GM21786 (cell line): ENCODE data around the gene OR10K2.
"Not testable (repeated sequence)": the region's sequence is repeated elsewhere in the genome, so short reads cannot be mapped to it uniquely, and the experiment has no call there.

Source experiments
- ATAC-seq: cut with Tn5 transposase; IDR thresholded peaks from one replicate; pipeline ENCODE4 v1.9.1; 2021; ENCODE audit not compliant: unreplicated experiment

The OR10K2 gene, protein sequence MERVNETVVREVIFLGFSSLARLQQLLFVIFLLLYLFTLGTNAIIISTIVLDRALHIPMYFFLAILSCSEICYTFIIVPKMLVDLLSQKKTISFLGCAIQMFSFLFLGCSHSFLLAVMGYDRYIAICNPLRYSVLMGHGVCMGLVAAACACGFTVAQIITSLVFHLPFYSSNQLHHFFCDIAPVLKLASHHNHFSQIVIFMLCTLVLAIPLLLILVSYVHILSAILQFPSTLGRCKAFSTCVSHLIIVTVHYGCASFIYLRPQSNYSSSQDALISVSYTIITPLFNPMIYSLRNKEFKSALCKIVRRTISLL

GRCh38 chr1:158426137-158426536 lies at the start of gene OR10K2:
OR10K2 (minus strand) TSS chr1:158426237; CDS start chr1:158420866, 5,371 bp downstream.
- no peak for ATAC-seq

- ATAC-seq = no peak
Measured at GRCh38 chr1:158471920-158472319, 45.9 kb upstream of the OR10K2 start, which contains the start of gene OR10R2. OR10R2 (plus strand) TSS chr1:158472220; CDS start chr1:158472326, 106 bp downstream.

GRCh38 chr1:158461534-158461933 lies 35.5 kb upstream of the OR10K2 start, which contains the start of gene OR10K1:
OR10K1 (plus strand) TSS chr1:158461834; CDS start chr1:158465562, 3,728 bp downstream.
- ATAC-seq = no peak

DNA sequence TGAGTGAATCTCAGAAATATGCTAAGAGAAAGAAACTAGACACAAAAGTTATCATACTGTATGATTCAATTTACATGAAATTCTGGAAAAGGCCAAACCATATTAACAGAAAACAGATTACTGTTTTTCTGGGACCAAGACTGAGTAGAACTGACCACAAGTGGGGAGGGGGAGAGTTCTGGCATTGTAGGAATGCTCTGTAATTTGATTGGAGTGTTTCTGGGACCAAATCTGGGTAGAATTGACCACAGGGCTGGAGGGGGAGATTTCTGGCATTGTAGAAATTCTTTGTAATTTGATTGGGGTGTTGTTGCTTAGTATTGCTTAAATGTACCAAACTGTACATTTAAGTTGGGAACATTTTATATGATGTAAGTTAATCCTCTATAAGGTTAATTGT lies 32.2 kb upstream of the OR10K2 start:
- ATAC-seq = no peak

GRCh38 chr1:158457246-158457645 lies 31.2 kb upstream of the OR10K2 start:
- no peak for ATAC-seq

GRCh38 chr1:158454537-158454936 lies 28.5 kb upstream of the OR10K2 start:
- ATAC-seq = no peak

DNA sequence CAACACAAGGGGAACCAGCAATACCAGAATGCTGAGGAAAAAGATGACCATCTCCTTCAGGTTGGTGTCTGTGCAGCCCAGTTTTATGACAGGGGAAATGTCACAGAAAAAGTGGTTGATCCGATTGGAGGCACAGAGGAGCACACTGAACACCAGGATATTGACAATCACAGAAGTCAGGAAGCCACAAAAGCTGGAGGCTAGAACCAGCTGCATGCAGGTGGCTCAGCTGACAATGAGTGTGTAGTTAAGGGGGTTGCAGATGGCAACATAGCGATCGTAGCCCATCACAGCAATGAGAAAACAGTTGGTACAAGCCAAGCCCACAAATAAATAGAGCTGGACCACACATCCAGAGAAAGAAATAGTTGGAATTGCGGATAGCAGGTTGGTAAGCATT lies 19.3 kb upstream of the OR10K2 start:
- ATAC-seq = no peak

DNA sequence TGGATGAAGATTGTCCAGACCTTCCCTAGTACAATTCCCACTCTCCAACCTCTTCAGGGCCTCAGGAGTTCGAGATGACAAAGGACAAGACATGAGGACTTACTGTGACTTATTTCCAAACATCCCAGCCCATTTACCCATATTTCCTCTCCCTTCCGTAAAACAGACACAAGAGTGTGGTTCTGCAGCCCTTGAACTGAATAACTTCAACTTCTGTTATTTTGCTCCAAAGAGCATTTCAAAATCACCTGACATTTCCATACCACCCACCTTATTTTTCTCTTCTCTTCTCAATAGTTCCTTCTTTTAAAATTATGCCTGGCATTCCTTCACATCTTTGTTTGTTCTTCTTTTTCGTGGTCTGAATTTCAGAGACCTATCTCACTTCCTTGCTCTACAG lies 8.7 kb upstream of the OR10K2 start:
- no peak for ATAC-seq

DNA sequence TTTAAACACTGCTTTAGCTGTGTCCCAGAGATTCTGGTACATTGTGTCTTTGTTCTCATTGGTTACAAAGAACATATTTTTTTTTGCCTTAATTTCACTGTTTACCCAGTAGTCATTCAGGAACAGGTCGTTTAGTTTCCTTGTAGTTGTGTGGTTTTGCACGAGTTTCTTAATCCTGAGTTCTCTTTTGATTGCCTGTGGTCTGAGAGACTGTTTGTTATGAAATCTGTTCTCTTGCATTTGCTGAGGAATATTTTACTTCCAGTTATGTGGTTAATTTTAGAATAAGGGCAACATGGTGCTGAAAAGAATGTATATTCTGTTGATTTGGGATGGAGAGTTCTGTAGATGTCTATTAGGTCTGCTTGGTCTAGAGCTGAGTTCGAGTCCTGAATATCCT lies 4.1 kb upstream of the OR10K2 start:
- ATAC-seq = not testable (repeated sequence)

DNA sequence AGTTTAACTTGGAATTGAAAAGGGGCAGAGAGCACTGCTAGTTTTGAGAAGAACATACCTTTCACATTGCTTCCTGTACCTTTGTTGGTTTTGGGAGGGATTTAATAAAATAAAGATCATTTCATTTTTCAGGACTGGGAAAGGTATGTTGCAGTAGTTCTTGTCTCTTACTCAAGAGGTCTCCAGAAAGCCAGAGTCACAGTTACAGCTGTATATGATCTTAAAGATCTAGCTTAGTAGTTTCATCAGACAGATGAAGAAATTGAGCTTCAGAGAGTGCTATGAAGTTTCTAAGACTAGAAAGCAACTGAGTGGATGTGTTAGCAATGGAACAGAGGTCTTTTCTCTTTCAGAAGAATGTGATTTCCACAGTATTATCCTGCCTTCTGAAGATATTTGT lies 1.0 kb downstream of the OR10K2 start:
- ATAC-seq = no peak

DNA sequence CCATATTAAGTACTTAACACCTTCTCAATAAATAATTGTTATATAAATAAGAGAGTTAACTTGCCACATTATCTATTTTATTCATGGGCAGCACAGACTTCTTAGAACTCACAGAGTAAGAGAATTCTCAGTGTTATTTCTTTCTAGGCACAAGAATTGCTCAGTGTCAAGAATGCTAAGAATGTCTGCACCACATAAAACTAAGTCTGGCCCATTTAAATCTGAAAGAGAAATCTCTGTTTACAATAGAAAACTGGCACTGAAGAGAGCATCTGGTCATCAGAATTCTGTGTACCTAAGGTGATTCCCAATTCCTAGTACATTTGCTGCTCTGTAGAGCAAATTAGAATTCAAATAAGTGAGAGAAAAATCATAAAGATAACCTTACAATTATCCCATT lies 3.8 kb downstream of the OR10K2 start:
- ATAC-seq = no peak

- ATAC-seq = no peak
Measured at GRCh38 chr1:158417586-158417985, 8.5 kb downstream of the OR10K2 start.

- ATAC-seq = no peak
Measured at GRCh38 chr1:158414651-158415345, 11.2 kb downstream of the OR10K2 start.

- ATAC-seq = no peak
Measured at GRCh38 chr1:158407092-158407491, 18.9 kb downstream of the OR10K2 start.

GRCh38 chr1:158400871-158401270 lies 25.2 kb downstream of the OR10K2 start:
- ATAC-seq = no peak

DNA sequence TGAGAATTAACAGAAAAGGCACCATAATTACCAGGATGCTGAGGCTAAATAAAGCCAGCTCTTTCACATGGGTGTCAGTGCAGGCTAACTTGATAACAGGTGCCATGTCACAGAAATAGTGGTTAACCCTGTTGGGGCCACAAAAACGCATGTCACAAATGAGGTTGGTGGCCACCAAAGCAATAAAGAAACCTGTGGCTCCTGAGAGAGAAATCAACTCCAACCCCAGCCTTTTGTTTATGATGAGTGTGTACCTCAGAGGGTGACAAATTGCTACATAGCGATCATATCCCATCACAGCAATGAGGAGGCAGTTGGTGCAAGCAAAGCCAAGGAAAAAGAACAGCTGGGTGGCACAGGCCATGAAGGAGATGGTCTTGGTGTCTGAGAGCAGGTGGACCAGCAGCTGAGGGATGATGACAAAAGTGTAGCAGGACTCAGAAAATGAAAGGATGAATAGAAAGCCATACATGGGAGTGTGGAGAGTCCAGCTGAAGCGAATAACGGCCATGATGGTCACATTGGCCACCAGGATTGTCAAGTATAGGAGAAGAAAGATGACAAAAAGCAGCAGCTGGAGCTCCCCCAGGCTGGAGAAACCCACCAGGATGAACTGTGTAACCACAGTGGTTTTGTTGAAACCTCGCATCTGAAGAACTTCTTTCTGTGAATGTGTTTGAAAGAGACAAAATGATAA lies 27.1 kb downstream of the OR10K2 start, which contains the start of gene OR10T2:
OR10T2 (minus strand) TSS at position 649 of the 697 bp plus-strand sequence; CDS start at position 649, 0 bp downstream.
- ATAC-seq = no peak

DNA sequence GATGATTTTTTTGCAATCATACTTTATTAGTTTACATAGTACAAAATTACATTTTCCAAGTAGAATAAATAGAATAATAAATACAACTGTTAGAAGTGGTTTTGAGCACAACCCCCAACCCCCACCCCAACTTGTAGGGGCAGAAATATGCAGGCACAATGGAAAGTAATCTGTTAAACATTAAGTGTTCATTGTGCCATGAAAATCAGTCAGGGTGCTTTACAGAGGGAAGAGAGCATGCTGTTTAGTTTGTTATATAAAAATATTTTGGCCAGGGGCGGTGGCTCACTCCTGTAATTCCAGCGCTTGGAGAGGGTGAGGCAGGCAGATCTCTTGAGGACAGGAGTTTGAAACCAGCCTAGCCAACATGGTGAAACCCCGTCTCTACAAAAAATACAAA lies 29.4 kb downstream of the OR10K2 start:
- no peak for ATAC-seq

DNA sequence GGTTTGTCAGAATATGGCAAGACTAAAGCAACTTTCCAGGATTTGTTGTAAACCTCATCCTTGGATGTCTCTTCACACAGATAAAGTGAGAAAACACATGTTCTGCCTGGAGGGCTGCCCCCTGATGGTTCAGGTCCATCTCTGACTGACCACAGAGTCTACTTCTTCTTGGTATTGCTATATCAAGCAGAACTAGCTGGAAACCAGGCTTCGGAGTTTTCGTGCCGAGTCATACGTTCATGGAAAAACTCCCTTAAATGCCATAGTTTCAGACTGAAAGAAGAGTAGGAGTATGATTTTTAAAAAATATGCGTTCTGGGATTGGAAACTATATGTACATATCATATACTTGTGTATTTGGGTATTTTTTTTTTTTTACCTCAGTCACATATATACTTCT lies 32.6 kb downstream of the OR10K2 start:
- no peak for ATAC-seq

DNA sequence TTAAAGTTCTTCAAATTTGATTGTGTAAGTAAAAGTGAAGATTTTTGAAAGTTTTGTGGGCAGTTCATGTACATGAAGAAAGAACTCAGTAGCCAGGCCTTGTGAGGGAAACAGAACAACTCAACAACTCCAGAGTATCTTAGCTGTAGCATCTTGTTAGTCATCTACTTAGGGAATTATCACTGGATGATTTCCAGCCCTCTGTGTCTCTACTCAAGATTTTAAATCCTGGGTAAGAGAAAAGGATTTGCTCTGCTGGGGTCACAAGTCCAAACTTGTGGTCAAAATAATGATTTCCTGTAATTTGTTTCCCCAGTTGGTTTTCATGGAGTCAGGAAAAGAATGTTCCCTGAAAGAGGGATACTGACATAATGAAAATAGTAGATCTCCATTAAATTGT lies 34.9 kb downstream of the OR10K2 start:
- no peak for ATAC-seq

GRCh38 chr1:158390331-158390730 lies 35.7 kb downstream of the OR10K2 start:
- no peak for ATAC-seq

- ATAC-seq = no peak
Measured at GRCh38 chr1:158374860-158375259, 51.2 kb downstream of the OR10K2 start.

GRCh38 chr1:158374101-158374500 lies 51.9 kb downstream of the OR10K2 start:
- not testable (repeated sequence) for ATAC-seq
